ENCODE data around the gene MFAP4.

DNA sequence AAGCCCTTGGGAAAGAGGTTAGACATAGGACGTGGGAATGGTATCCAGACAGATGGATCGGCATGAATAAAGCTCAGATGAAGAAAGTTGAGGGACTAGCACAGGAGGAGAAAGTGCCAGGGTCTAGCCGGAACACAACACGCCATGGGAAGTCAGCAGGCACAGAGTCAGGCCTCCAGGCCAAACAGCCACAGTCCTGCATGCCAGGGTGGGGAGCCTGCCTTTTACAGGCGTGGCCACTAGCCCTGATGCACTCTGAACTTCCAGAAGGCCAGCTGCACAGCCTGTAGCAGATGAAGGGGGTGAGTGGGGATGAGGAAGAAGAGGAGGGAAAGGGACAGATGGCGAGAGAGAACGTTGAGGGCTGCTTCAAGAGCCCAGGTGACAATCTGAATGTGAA is 29.6 kb downstream of the MFAP4 start:
- TF ChIP-seq, protein P1, sequence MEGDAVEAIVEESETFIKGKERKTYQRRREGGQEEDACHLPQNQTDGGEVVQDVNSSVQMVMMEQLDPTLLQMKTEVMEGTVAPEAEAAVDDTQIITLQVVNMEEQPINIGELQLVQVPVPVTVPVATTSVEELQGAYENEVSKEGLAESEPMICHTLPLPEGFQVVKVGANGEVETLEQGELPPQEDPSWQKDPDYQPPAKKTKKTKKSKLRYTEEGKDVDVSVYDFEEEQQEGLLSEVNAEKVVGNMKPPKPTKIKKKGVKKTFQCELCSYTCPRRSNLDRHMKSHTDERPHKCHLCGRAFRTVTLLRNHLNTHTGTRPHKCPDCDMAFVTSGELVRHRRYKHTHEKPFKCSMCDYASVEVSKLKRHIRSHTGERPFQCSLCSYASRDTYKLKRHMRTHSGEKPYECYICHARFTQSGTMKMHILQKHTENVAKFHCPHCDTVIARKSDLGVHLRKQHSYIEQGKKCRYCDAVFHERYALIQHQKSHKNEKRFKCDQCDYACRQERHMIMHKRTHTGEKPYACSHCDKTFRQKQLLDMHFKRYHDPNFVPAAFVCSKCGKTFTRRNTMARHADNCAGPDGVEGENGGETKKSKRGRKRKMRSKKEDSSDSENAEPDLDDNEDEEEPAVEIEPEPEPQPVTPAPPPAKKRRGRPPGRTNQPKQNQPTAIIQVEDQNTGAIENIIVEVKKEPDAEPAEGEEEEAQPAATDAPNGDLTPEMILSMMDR (IDR thresholded peaks at IDR 0.05) = no peak
- TF ChIP-seq EZH2 (IDR thresholded peaks at IDR 0.05; ENCODE audit: borderline replicate concordance, insufficient read depth, low read depth, low read length, poor library complexity, severe bottlenecking) = no peak
